GM12874 (cell line): Measurements from ENCODE around the gene ABHD15.

Source experiments
- CTCF ChIP-seq: IDR thresholded peaks from 2 replicates; pipeline ENCODE4 v1.5.1; 2011; ENCODE audit warnings: low read depth, mild to moderate bottlenecking, control low read depth, low read length, moderate library complexity; ENCODE audit not compliant: insufficient read depth

ABHD15 gene

GRCh38 chr17:29576214-29577000, 9.6 kb upstream of the ABHD15 start:
- TF ChIP-seq CTCF = no peak

GRCh38 chr17:29575511-29576213, 8.8 kb upstream of the ABHD15 start:
- no peak for TF ChIP-seq CTCF

- TF ChIP-seq CTCF = no peak
Measured at GRCh38 chr17:29574732-29575510, 8.1 kb upstream of the ABHD15 start.

GRCh38 chr17:29573871-29574731, 7.3 kb upstream of the ABHD15 start:
- TF ChIP-seq CTCF = no peak

- no peak for TF ChIP-seq CTCF
Measured at GRCh38 chr17:29573558-29573869, 6.7 kb upstream of the ABHD15 start.

- TF ChIP-seq CTCF = peak; percentile 58
Measured at GRCh38 chr17:29572691-29573557, 6.1 kb upstream of the ABHD15 start.
